Smooth muscle cell of the umbilical artery (primary cell): ENCODE results near the gene ZFYVE26. TPM values are rescaled to one million over a fixed set of nuclear protein-coding genes. Genes with fewer than 3 reads are reported as not detected.

ENCODE experiments used
- total RNA-seq: library from RNA; depleted of rRNA; stranded (reverse); fragments of >200 nt; gene quantifications from 2 replicates; pipeline ENCODE4 v1.2.3, GENCODE V29; 2014

ZFYVE26 gene
- 17.2 and 22.0 TPM in 2 replicates for total RNA-seq

DNA sequence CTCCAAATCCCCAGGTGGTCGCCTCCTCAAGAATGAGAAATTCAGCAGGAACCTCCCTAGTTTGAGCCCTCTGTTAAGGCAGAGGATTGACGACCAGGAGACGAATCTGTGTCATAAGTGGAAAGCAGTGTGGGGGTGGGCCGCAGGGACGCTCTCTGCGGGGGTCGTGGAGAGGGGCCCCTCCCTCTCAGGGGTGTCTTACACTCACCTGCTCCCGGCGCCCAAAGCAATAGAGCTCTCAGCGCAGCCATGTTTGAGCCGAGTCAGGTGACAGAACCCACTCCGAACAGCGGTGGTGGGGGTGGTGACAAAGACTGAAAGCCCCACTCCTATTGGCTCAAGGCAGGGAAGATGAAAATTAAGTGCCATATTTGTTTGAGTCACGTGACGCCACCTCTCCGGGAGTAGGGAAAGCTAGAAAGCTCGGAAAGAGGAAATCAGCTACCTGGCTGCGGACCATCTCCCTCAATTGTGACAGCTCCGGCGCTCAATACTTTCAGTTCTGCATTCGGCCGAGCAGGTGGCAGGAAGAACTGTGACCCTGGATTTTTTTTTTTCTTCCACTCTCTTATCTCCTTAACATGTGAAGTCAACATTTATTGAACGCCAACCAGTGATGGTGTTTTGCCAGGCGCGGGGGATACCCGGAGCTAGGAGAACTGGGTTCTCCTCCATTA is at the start of gene ZFYVE26:
Gene ZFYVE26 (minus strand): TSS at position 265 of the 677 bp plus-strand sequence. CDS start 627 bp downstream, outside the sequence.

GRCh38 chr14:67819563-67820421 is 3.4 kb upstream of the ZFYVE26 start, which contains the start of gene RAD51B:
Gene RAD51B (plus strand): TSS chr14:67819779.

GRCh38 chr14:67701492-67701891 is 114.9 kb downstream of the ZFYVE26 start, which contains the start of gene RDH12:
Gene RDH12 (plus strand): TSS chr14:67701886. CDS start chr14:67722643, 20,757 bp downstream.

Other genes with a start within 250 kb of the ZFYVE26 start
- gene PIGH, start 216.3 kb downstream of the ZFYVE26 start, total RNA-seq = 10.2 and 13.7 TPM in 2 replicates
- gene ARG2, start 196.7 kb downstream of the ZFYVE26 start, total RNA-seq = 4.6 and 4.8 TPM in 2 replicates
- gene VTI1B, start 142.0 kb downstream of the ZFYVE26 start, total RNA-seq = 61.8 and 71.2 TPM in 2 replicates
- gene RDH11, start 120.8 kb downstream of the ZFYVE26 start, total RNA-seq = 171 and 184 TPM in 2 replicates
- not detected in 2 replicates for gene RDH12, start 114.7 kb downstream of the ZFYVE26 start, total RNA-seq
- gene RAD51B, start 3.2 kb upstream of the ZFYVE26 start, total RNA-seq = 20.5 and 27.5 TPM in 2 replicates